Lower lobe of right lung (tissue), 2 donors: ENCODE data around the gene D2HGDH. TPM values are rescaled to one million over a fixed set of nuclear protein-coding genes. Genes with fewer than 3 reads are reported as not detected.

Experiments used
- ATAC-seq, 2 donors: fragments of 200-7000 bp; cut with Tn5 transposase; one replicate each; pipeline ENCODE4 v1.9.1; 2020 to 2022; ENCODE audit warnings: mild to moderate bottlenecking in 2 of 2, moderate library complexity in 2 of 2
- DNase-seq: peaks from one replicate; pipeline ENCODE4 v3.0.0-alpha.2; 2020
- H3K27ac ChIP-seq: fragments of 200-600 bp; one replicate; pipeline ENCODE4 v1.8.0; 2022
- H3K27me3 ChIP-seq: fragments of 200-600 bp; one replicate; pipeline ENCODE4 v1.8.0; 2022; ENCODE audit warnings: low read depth
- H3K36me3 ChIP-seq: fragments of 200-600 bp; one replicate; pipeline ENCODE4 v1.8.0; 2022; ENCODE audit warnings: mild to moderate bottlenecking
- H3K4me1 ChIP-seq: fragments of 200-600 bp; one replicate; pipeline ENCODE4 v1.8.0; 2022
- H3K4me3 ChIP-seq: fragments of 200-600 bp; one replicate; pipeline ENCODE4 v1.8.0; 2022; ENCODE audit warnings: mild to moderate bottlenecking
- H3K9me3 ChIP-seq: fragments of 200-600 bp; one replicate; pipeline ENCODE4 v1.8.0; 2022
- CTCF ChIP-seq: fragments of 200-600 bp; IDR thresholded peaks from one replicate; pipeline ENCODE4 v1.8.0; 2022; ENCODE audit warnings: antibody characterized with exemption, mild to moderate bottlenecking
- intact Hi-C: fragments of 100-400 bp; cut with DNase I; formaldehyde crosslinking; loops from one replicate; pipeline ENCODE4 v1.11.0; 2022
- total RNA-seq: library from RNA; stranded (reverse); fragmentation: NEBNext Ultra II Directional; extraction: Animal tissue kit (Norgen Biotek cat#: 25700); gene quantifications from one replicate; pipeline ENCODE4 v1.2.1, GENCODE V29; 2021
- donor health status: DM: no; HTN: yes; CAD: no; lungs with severe emphysema.

The D2HGDH gene
- total RNA-seq, 1 donor from 2014 or later: 29.4 TPM

- Histone ChIP-seq H3K9me3 (no peaks in the 10 kb centered on the region), H3K4me3 (no peak overlapping the region), H3K27me3 (peaks cover 37% of the 10 kb centered on the region), H3K4me1 (peaks cover 5% of the 10 kb centered on the region), H3K27ac (no peak overlapping the region), H3K36me3 (no peaks in the 10 kb centered on the region)
- intact Hi-C loops: no loop called here
- ATAC-seq (peak; percentile 7 to 23), DNase-seq (peak; percentile 52)
- TF ChIP-seq CTCF: no peak
Observed at GRCh38 chr2:241771286-241772062, 37.0 kb downstream of the D2HGDH start.

DNA sequence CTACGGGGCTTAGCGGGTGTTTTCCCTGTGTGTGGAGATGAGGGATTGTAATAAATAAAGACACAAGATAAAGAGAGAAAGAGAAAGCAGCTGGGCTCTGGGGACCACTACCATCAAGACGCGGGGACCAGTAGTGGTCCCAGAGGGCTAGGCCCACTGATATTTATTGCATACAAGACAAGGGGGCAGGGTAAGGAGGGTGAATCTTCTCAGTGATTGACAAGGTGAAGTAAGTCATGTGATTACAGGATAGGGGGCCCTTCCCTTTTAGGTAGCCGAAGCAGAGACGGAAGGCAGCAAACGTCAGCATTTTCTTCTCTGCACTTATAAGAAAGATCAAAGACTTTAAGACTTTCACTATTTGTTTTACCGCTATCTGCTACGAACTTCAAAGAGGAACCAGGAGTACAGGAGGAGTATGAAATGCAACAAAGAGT, 37.7 kb downstream of the D2HGDH start:
- DNase-seq (no peak), ATAC-seq (no peak)
- intact Hi-C loops: no loop called here
- no peaks in the 10 kb centered on the region for H3K36me3 ChIP-seq
- no peak overlapping the region for H3K4me3 ChIP-seq
- no peak overlapping the region for H3K27ac ChIP-seq
- no peak for TF ChIP-seq CTCF
- no peaks in the 10 kb centered on the region for H3K9me3 ChIP-seq
- H3K27me3 ChIP-seq: peaks cover 41% of the 10 kb centered on the region
- H3K4me1 ChIP-seq: peaks cover 5% of the 10 kb centered on the region

- Histone ChIP-seq H3K4me3 (no peak overlapping the region), H3K27me3 (peaks cover 41% of the 10 kb centered on the region), H3K9me3 (no peaks in the 10 kb centered on the region), H3K36me3 (no peaks in the 10 kb centered on the region), H3K4me1 (peaks cover 5% of the 10 kb centered on the region), H3K27ac (no peak overlapping the region)
- intact Hi-C loops: no loop called here
- no peak for TF ChIP-seq CTCF
- DNase-seq: peak; percentile 50
- peak in 1 of 2 donors; percentile 2 for ATAC-seq
Observed at GRCh38 chr2:241773511-241774418, 39.3 kb downstream of the D2HGDH start.

DNA sequence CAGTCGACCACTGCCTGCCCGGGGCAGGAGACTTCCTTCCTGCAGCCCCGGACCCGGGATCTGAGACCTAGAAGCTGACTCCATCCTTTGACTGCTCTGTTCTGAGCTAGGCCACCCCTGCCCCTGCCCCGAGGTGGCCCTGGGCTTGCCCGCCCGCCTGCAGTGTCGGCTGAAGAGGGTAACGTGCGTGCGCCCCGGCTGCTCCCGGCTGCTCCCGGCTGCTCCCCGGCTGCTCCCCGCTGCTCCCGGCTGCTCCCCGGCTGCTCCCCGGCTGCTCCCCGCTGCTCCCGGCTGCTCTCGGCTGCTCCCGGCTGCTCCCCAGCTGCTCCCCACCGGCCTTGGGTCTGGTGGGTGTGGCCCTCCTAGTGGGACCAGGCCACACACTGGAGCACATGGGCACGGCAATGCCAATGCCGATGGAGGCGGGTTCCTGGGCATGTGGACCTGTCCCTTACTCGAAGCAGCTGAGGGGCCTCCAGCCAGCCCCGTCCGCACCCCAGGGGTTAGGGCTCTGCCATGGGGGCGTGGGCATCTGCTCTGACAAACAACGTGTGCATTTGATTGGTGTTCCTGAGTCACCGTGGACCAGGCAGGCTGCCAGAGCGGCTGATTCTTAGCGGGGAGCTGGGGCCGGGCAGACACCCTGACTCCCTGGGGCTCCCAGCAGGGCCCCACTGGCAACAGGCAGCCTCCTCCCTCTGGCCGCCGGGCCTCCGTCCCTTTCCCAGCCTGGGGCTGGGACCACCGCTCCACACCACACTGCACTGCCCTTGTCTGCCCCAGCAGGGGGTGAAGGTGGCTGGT, 40.2 kb downstream of the D2HGDH start:
- intact Hi-C loops: no loop called here
- Histone ChIP-seq H3K9me3 (no peaks in the 10 kb centered on the region), H3K27me3 (peaks cover 41% of the 10 kb centered on the region), H3K4me1 (peaks cover 5% of the 10 kb centered on the region), H3K4me3 (no peak overlapping the region), H3K27ac (no peak overlapping the region), H3K36me3 (no peaks in the 10 kb centered on the region)
- no peak for TF ChIP-seq CTCF
- DNase-seq (no peak), ATAC-seq (no peak)
